ENCODE results near the gene CCDC192. TPM values are rescaled to one million over a fixed set of nuclear protein-coding genes. Genes with fewer than 3 reads are reported as not detected.

CCDC192 gene
- total RNA-seq, 1 donor from 2014 or later, result not detected

DNA sequence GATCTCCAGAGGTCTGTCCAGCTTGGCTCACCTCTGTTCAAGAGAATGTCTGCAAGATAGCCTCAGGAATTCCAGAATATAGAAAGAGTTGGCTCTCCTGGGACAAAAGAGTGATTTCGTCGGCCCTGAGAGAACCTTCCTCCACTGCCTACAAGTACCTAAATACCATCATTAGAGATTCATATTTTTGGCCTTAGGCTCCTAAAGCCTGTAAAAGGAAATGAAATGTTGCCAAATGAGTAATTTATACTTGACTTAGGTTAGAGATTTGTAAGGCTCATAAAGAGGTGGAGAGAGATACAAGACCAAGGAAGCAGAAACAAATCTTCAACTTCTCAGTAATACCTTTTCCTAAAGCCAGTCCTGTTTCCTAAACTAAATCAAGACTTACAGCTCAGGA is 146.2 kb downstream of the CCDC192 start:
- no peak overlapping the region for H2AFZ ChIP-seq (replicated peaks)
- Mint-ChIP-seq H3K36me3 (no peaks in the 10 kb centered on the region), H3K9me3 (no peaks in the 10 kb centered on the region), H3K27me3 (ENCODE audit: insufficient read depth, low read depth) (peaks cover 6% of the 10 kb centered on the region), H3K4me1 (peaks cover 19% of the 10 kb centered on the region), H3K27ac (no peak overlapping the region), H3K4me3 (no peak overlapping the region)
- H3K9ac ChIP-seq, result no peak overlapping the region
- H3K27me3 ChIP-seq, result no peaks in the 10 kb centered on the region
- no peaks in the 10 kb centered on the region for H3K79me2 ChIP-seq (ENCODE audit: low read depth)
- H3K4me2 ChIP-seq, result no peak overlapping the region
- H3F3A ChIP-seq (ENCODE audit: low read depth), result peaks cover 6% of the 10 kb centered on the region
- no peak overlapping the region for H3K4me3 ChIP-seq
- peaks cover 15% of the 10 kb centered on the region for H3K4me1 ChIP-seq
- DNase-seq (ENCODE audit: low spot score), result no peak
- TF ChIP-seq, protein P1, sequence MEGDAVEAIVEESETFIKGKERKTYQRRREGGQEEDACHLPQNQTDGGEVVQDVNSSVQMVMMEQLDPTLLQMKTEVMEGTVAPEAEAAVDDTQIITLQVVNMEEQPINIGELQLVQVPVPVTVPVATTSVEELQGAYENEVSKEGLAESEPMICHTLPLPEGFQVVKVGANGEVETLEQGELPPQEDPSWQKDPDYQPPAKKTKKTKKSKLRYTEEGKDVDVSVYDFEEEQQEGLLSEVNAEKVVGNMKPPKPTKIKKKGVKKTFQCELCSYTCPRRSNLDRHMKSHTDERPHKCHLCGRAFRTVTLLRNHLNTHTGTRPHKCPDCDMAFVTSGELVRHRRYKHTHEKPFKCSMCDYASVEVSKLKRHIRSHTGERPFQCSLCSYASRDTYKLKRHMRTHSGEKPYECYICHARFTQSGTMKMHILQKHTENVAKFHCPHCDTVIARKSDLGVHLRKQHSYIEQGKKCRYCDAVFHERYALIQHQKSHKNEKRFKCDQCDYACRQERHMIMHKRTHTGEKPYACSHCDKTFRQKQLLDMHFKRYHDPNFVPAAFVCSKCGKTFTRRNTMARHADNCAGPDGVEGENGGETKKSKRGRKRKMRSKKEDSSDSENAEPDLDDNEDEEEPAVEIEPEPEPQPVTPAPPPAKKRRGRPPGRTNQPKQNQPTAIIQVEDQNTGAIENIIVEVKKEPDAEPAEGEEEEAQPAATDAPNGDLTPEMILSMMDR (IDR thresholded peaks at IDR 0.05), result no peak
- TF ChIP-seq EZH2phosphoT487 (IDR thresholded peaks at IDR 0.05), result no peak
- TF ChIP-seq EZH2 (IDR thresholded peaks at IDR 0.05), result no peak
- H3K9me3 ChIP-seq (ENCODE audit: low read depth), result no peaks in the 10 kb centered on the region
- H3K27ac ChIP-seq, result no peak overlapping the region
- H4K20me1 ChIP-seq (ENCODE audit: low read depth), result no peaks in the 10 kb centered on the region
- no peaks in the 10 kb centered on the region for H3K36me3 ChIP-seq

DNA sequence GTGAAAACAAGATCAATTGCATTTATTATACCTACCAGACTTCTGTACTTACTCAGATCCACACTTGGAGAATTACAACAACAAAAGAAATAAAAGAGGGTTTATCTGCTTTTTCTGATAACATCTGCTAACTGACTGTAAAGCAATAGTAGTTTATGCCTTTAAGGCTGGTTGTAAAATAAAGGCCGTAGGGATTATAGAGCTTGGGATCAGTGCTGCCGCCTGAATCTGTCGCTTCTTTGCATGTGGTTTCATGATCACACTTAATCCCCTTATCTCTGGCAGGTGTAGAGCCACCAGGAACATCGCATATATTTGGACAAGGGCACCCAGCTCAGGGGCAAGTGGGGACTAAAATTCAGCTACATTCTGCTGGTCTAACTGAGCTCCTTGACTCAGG is 146.7 kb downstream of the CCDC192 start:
- peaks cover 1% of the 10 kb centered on the region for H3F3A ChIP-seq (ENCODE audit: low read depth)

DNA sequence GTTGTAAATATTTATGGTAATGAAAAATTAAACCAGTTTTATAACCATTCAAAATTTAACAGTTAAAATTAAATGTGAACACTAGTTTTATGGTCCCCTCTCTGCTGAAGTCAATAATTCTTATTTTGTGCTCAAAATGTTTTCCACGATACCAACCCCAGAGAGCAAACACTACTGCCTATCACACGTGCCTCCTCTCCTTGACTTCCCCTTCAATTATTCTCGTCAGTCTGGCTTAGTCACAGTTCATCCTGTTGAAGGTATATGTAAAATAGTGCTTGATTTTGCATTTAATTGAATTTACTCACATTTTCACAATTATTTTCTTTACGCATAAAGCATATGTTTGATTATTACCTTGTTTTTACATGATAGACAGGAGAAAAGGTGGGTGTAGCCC is 148.8 kb downstream of the CCDC192 start:
- no peak for TF ChIP-seq EZH2phosphoT487 (IDR thresholded peaks at IDR 0.05)
- TF ChIP-seq, protein P1 (IDR thresholded peaks at IDR 0.05), result no peak
- no peak for TF ChIP-seq EZH2 (IDR thresholded peaks at IDR 0.05)

More for the DNA sequence above, 146.7 kb downstream of the CCDC192 start:
- H3K36me3 Mint-ChIP-seq, result no peaks in the 10 kb centered on the region
- no peak overlapping the region for H3K27ac Mint-ChIP-seq
- peaks cover 14% of the 10 kb centered on the region for H3K4me1 Mint-ChIP-seq
- no peaks in the 10 kb centered on the region for H3K9me3 ChIP-seq (ENCODE audit: low read depth)
- H3K36me3 ChIP-seq, result no peaks in the 10 kb centered on the region
- no peaks in the 10 kb centered on the region for H4K20me1 ChIP-seq (ENCODE audit: low read depth)
- no peak overlapping the region for H3K4me3 Mint-ChIP-seq
- peaks cover 10% of the 10 kb centered on the region for H3K4me1 ChIP-seq
- peaks cover 6% of the 10 kb centered on the region for H3K27me3 Mint-ChIP-seq (ENCODE audit: insufficient read depth, low read depth)
- no peak overlapping the region for H3K27ac ChIP-seq
- peaks cover under 1% of the 10 kb centered on the region for H3K9me3 Mint-ChIP-seq
- H3K4me2 ChIP-seq, result no peak overlapping the region
- H3K9ac ChIP-seq, result no peak overlapping the region
- no peak overlapping the region for H3K4me3 ChIP-seq
- H3K79me2 ChIP-seq (ENCODE audit: low read depth), result no peaks in the 10 kb centered on the region
- TF ChIP-seq, protein P1 (IDR thresholded peaks at IDR 0.05), result no peak
- TF ChIP-seq EZH2 (IDR thresholded peaks at IDR 0.05) (no peak), EZH2phosphoT487 (IDR thresholded peaks at IDR 0.05) (peak; percentile 34)
- no peak overlapping the region for H2AFZ ChIP-seq (replicated peaks)
- DNase-seq (ENCODE audit: low spot score), result peak; percentile 11
- no peaks in the 10 kb centered on the region for H3K27me3 ChIP-seq

More for the DNA sequence above, 148.8 kb downstream of the CCDC192 start:
- Mint-ChIP-seq H3K4me1 (peaks cover 9% of the 10 kb centered on the region), H3K36me3 (no peaks in the 10 kb centered on the region), H3K9me3 (peaks cover 10% of the 10 kb centered on the region), H3K27ac (no peak overlapping the region), H3K27me3 (ENCODE audit: insufficient read depth, low read depth) (peaks cover 6% of the 10 kb centered on the region), H3K4me3 (no peak overlapping the region)
- no peak for DNase-seq (ENCODE audit: low spot score)
- H3K4me2 ChIP-seq, result no peak overlapping the region
- no peaks in the 10 kb centered on the region for H3F3A ChIP-seq (ENCODE audit: low read depth)
- H3K27ac ChIP-seq, result no peak overlapping the region
- no peak overlapping the region for H2AFZ ChIP-seq (replicated peaks)
- H3K27me3 ChIP-seq, result no peaks in the 10 kb centered on the region
- no peaks in the 10 kb centered on the region for H3K9me3 ChIP-seq (ENCODE audit: low read depth)
- H3K4me1 ChIP-seq, result peaks cover 7% of the 10 kb centered on the region
- no peak overlapping the region for H3K9ac ChIP-seq
- no peaks in the 10 kb centered on the region for H3K79me2 ChIP-seq (ENCODE audit: low read depth)
- no peaks in the 10 kb centered on the region for H3K36me3 ChIP-seq
- no peak overlapping the region for H3K4me3 ChIP-seq
- H4K20me1 ChIP-seq (ENCODE audit: low read depth), result no peaks in the 10 kb centered on the region
